SU-DHL-6 (cell line): ENCODE data around the gene TTC38.

Source experiments
- H2AFZ ChIP-seq: fragments of 200-600 bp; sonication (generic); 2 replicates; pipeline ENCODE4 v1.6.1; 2014; ENCODE audit warnings: low read depth, mild to moderate bottlenecking, moderate library complexity, mixed read lengths, antibody characterized with exemption, low read length; ENCODE audit not compliant: severe bottlenecking
- H3F3A ChIP-seq: fragments of 200-600 bp; shearing (Covaris generic); 2 replicates; pipeline ENCODE4 v1.6.0; 2016; ENCODE audit warnings: antibody characterized with exemption, mild to moderate bottlenecking; ENCODE audit not compliant: insufficient read depth
- H3K27ac ChIP-seq: fragments of 200-600 bp; sonication (generic); 2 replicates; pipeline ENCODE4 v1.5.1; 2016; ENCODE audit warnings: low read depth, mild to moderate bottlenecking, low read length, moderate library complexity, mixed read lengths
- H3K27me3 ChIP-seq: fragments of 200-600 bp; sonication (generic), shearing (Covaris generic); 2 replicates; pipeline ENCODE4 v1.6.0; 2014; ENCODE audit warnings: mild to moderate bottlenecking, low read length
- H3K36me3 ChIP-seq: fragments of 200-600 bp; sonication (generic); 2 replicates; pipeline ENCODE4 v1.6.1; 2014; ENCODE audit warnings: mild to moderate bottlenecking, low read length, mixed read lengths
- H3K4me2 ChIP-seq: fragments of 300-600, 200-600 bp; shearing (Covaris generic), sonication (generic); 2 replicates; pipeline ENCODE4 v1.6.0; 2014; ENCODE audit warnings: low read length, low read depth, mild to moderate bottlenecking; ENCODE audit not compliant: poor library complexity, severe bottlenecking
- H3K4me3 ChIP-seq: fragments of 200-600 bp; sonication (generic); 2 replicates; pipeline ENCODE4 v1.5.1; 2014; ENCODE audit warnings: antibody characterized with exemption, low read length, mild to moderate bottlenecking, mixed read lengths; ENCODE audit not compliant: insufficient read depth, poor library complexity, severe bottlenecking
- H3K79me2 ChIP-seq: fragments of 200-600 bp; sonication (generic); 2 replicates; pipeline ENCODE4 v1.6.1; 2014; ENCODE audit warnings: mild to moderate bottlenecking, low read length, moderate library complexity; ENCODE audit not compliant: insufficient read depth
- H3K9ac ChIP-seq: fragments of 200-600 bp; sonication (generic); 2 replicates; pipeline ENCODE4 v1.7.0; 2014; ENCODE audit warnings: mild to moderate bottlenecking, low read length
- H3K9me2 ChIP-seq: fragments of 200-600 bp; sonication (generic); replicated peaks from 2 replicates; pipeline ENCODE4 v1.6.1; 2014; ENCODE audit warnings: low read length; ENCODE audit not compliant: insufficient read depth
- H3K9me3 ChIP-seq: fragments of 200-600 bp; sonication (generic); 2 replicates; pipeline ENCODE4 v1.6.1; 2014; ENCODE audit warnings: low read length, mixed read lengths; ENCODE audit not compliant: insufficient read depth
- H4K20me1 ChIP-seq: fragments of 200-600 bp; sonication (generic); 2 replicates; pipeline ENCODE4 v1.6.1; 2014; ENCODE audit warnings: low read depth, mild to moderate bottlenecking, antibody characterized with exemption, low read length, moderate library complexity, mixed read lengths
- CTCF ChIP-seq: fragments of 200-600 bp; sonication (generic); IDR thresholded peaks from one replicate; pipeline ENCODE4 v1.5.1; 2017; ENCODE audit warnings: antibody characterized with exemption, mild to moderate bottlenecking, low read length, moderate library complexity; ENCODE audit not compliant: insufficient read depth, poor library complexity, severe bottlenecking
- EZH2phosphoT487 ChIP-seq: fragments of 200-600 bp; sonication (generic), shearing (Covaris generic); conservative IDR thresholded peaks from 2 replicates; pipeline ENCODE4 v1.6.1; 2018; ENCODE audit warnings: mild to moderate bottlenecking, antibody characterized with exemption, low read length, moderate library complexity, mixed read lengths

The TTC38 gene

GRCh38 chr22:46294784-46295183, 27.0 kb downstream of the TTC38 start:
- no peaks in the 10 kb centered on the region for H4K20me1 ChIP-seq
- H3K79me2 ChIP-seq: peaks cover 25% of the 10 kb centered on the region
- H3K9me3 ChIP-seq: no peaks in the 10 kb centered on the region
- no peak overlapping the region for H3K27ac ChIP-seq
- H3K27me3 ChIP-seq: no peaks in the 10 kb centered on the region
- no peak overlapping the region for H3K4me2 ChIP-seq
- no peaks in the 10 kb centered on the region for H3K9me2 ChIP-seq
- no peak overlapping the region for H3K9ac ChIP-seq
- H2AFZ ChIP-seq: no peak overlapping the region
- H3K36me3 ChIP-seq: peaks cover 11% of the 10 kb centered on the region; the same call in 1 of the 2 replicates
- H3K4me3 ChIP-seq: no peak overlapping the region
- TF ChIP-seq EZH2phosphoT487: no peak
- no peak for TF ChIP-seq CTCF
- peaks cover 4% of the 10 kb centered on the region; the same call in 1 of the 2 replicates for H3F3A ChIP-seq

- no peaks in the 10 kb centered on the region for H4K20me1 ChIP-seq
- no peaks in the 10 kb centered on the region for H3K9me3 ChIP-seq
- no peak for TF ChIP-seq CTCF
- TF ChIP-seq EZH2phosphoT487: no peak
- peak overlapping the region; percentile 61 for H2AFZ ChIP-seq
- peaks cover 27% of the 10 kb centered on the region for H3K79me2 ChIP-seq
- peaks cover 4% of the 10 kb centered on the region; the same call in 1 of the 2 replicates for H3F3A ChIP-seq
- H3K27me3 ChIP-seq: no peaks in the 10 kb centered on the region
- H3K36me3 ChIP-seq: peaks cover 11% of the 10 kb centered on the region; the same call in 1 of the 2 replicates
- H3K27ac ChIP-seq: peak overlapping the region; percentile 75
- H3K9ac ChIP-seq: peak overlapping the region; percentile 80
- no peaks in the 10 kb centered on the region for H3K9me2 ChIP-seq
- H3K4me3 ChIP-seq: peak overlapping the region; percentile 82
- peak overlapping the region; percentile 100 for H3K4me2 ChIP-seq
These were observed 27.6 kb downstream of the TTC38 start for GRCh38 chr22:46295277-46295971.

- Histone ChIP-seq H3K4me3 (peak within 1 kb of the TSS; percentile 82), H4K20me1 (no peaks in the 10 kb centered on the region), H3K4me2 (peak within 1 kb of the TSS; percentile 100), H3K9me2 (no peaks in the 10 kb centered on the region), H3K27ac (peak within 1 kb of the TSS; percentile 75), H3K27me3 (no peaks in the 10 kb centered on the region), H3K9ac (peak within 1 kb of the TSS; percentile 80), H3F3A (peaks cover 4% of the 10 kb centered on the region; the same call in 1 of the 2 replicates), H3K36me3 (peaks cover 13% of the 10 kb centered on the region; the same call in 1 of the 2 replicates), H2AFZ (peak within 1 kb of the TSS; percentile 69), H3K9me3 (no peaks in the 10 kb centered on the region), H3K79me2 (peaks cover 38% of the 10 kb centered on the region)
- no peak for TF ChIP-seq CTCF
- TF ChIP-seq EZH2phosphoT487: no peak
These were observed 28.7 kb downstream of the TTC38 start, which contains the start of gene GTSE1 for GRCh38 chr22:46296257-46297150. TSS of gene GTSE1 (plus strand) at chr22:46296870. CDS start at chr22:46297401, 531 bp downstream.
